Measurements from ENCODE around the gene FOLH1.
"Not testable (repeated sequence)": the region's sequence is repeated elsewhere in the genome, so short reads cannot be mapped to it uniquely, and the experiment has no call there.

DNA sequence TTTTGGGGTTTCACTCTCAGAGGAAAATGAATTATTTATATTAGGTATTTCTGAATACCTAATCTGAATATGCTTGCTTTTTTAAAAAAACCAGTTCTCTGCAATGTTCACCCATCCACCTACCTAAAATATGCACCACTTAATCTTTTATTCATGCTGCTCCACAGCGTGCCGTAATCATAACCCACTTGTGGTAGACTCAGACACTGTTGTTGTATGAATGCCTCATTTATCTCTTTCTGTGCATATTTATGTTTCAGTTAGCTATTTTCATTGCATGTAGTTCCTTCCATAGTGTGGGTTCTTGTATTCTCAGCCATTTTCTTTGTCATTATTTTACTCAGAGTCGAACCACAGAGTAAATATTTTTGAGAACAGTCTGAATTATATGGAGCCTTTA is 21.6 kb upstream of the FOLH1 start:
- TF ChIP-seq CTCF (IDR thresholded peaks at IDR 0.05 in 2 of 3, conservative IDR thresholded peaks at IDR 0.05 in 1 of 3; ENCODE audit: borderline replicate concordance in 1 of 3, insufficient read depth in 1 of 3, low read depth in 2 of 3, low read length in 2 of 3); POLR2A (IDR thresholded peaks at IDR 0.05; ENCODE audit: borderline replicate concordance, extremely low read depth, insufficient read depth, insufficient read length); EGR1 (IDR thresholded peaks at IDR 0.05; ENCODE audit: low read depth); EZH2 (IDR thresholded peaks at IDR 0.05): not testable (repeated sequence)

Data from HCT116 (cell line).